ENCODE measurements around the gene CCNK.

Gene CCNK

DNA sequence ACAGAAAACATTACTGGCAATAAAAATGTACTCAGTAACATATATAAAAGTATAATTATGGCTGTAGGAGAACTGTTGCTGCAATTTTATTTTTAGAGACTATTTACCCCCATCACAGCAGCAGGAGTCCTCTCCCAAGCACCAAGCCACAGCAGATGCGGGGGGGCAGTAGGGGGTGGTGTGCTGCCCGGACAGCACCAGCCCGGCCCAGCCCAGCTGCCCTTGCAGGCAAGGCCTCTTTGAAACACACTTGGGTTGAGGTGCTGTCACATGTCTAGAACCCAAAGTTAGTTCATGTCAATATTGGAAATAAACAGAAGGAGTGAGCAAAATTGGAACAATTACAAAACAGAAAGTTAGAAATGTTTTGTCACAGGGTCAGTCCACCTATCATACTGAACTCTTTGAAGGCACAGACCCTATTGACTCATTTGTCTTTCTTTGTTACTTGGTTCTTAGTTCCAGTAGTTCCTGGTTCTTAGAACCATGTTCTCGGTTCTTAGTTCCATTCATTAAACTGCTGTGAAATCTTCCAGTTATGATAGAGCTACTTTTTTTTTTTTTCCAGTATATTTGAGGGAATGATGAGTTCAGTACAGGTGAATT lies 22.7 kb downstream of the CCNK start:
- TF ChIP-seq, protein P1, sequence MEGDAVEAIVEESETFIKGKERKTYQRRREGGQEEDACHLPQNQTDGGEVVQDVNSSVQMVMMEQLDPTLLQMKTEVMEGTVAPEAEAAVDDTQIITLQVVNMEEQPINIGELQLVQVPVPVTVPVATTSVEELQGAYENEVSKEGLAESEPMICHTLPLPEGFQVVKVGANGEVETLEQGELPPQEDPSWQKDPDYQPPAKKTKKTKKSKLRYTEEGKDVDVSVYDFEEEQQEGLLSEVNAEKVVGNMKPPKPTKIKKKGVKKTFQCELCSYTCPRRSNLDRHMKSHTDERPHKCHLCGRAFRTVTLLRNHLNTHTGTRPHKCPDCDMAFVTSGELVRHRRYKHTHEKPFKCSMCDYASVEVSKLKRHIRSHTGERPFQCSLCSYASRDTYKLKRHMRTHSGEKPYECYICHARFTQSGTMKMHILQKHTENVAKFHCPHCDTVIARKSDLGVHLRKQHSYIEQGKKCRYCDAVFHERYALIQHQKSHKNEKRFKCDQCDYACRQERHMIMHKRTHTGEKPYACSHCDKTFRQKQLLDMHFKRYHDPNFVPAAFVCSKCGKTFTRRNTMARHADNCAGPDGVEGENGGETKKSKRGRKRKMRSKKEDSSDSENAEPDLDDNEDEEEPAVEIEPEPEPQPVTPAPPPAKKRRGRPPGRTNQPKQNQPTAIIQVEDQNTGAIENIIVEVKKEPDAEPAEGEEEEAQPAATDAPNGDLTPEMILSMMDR (IDR thresholded peaks at IDR 0.05): no peak
- no peak for DNase-seq (ENCODE audit: low spot score)
- Histone ChIP-seq H3K4me3 (no peak overlapping the region), H3K27ac (no peak overlapping the region)

DNA sequence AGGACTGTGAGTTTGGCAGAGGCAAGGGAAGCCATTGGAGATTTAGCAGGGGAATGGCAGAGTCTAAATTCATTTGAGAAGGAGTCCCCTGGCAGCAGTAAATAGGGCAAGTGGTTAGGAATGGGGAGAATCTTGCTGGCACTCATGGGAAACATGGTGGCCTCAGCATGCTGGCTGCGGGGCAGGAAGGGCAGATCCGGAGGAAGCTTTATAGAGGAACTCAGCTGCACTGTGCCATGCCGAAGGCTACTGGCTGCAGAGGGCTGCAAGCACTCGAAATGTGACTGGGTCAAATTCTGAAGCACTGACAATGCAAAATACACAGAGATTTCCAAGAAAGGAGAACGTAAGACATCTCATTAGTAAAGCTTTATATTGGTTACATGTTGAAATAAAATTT lies 23.9 kb downstream of the CCNK start:
- Histone ChIP-seq H3K4me3 (no peak overlapping the region), H3K27ac (no peak overlapping the region)
- TF ChIP-seq, protein P1 (IDR thresholded peaks at IDR 0.05): no peak
- no peak for DNase-seq (ENCODE audit: low spot score)

DNA sequence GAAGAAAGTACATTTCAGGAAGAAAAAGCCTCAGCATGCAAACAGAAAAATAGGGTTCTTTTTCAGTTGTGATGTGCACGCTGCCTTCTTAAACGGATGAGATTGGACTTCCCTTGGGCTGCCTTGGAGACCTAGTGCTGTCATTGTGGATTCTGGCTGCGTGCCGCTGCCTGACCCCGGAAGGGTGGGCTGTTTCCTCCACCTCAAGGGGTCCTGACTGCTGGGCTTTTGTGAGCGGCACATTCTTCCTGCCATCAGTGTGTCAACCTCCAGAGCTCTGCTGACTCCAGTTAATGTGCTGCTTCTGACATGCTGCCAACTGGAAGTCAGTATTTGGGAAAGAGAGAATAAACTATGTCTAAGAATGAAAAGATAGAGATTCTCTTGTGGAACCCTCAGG lies 25.1 kb downstream of the CCNK start:
- Histone ChIP-seq H3K4me3 (no peak overlapping the region), H3K27ac (no peak overlapping the region)
- no peak for DNase-seq (ENCODE audit: low spot score)
- TF ChIP-seq, protein P1 (IDR thresholded peaks at IDR 0.05): no peak

DNA sequence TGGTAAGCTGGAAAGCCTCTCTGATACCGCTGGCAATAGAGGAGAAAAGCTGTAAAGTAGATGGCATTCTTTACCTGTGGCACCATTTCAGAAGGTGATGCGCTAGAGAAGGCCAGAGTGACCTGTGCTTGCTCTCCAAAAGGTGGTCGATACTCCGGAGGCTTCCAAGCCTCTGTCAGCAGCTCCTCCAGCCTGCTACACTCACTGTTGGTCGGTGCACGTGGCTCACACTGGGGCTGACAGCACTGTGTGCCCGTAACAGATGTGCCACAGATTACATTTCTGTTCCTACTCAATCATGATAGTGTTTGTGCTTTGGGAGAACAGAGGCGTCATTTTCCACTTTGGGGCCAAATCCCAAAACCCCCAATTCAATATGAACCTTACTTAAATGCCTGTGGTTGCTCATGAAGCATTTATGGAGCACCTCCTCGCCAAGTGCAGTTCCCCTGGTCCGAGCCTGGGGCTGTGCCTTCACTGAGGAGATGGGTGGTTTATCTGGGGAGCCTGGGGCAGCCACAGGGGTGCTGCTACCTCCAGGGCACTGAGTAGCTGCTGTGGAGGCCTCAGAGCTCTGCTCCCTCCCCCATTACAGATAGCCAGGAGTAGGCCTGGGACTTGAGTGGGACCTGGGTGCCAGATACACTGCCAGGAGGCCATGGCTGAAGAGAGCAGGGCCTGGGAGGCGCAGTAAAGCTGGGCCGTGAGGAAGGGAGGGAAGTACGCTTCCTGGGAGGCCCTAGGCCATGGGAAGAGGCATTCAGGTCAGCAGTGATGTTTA lies 26.8 kb downstream of the CCNK start:
- DNase-seq (ENCODE audit: low spot score): no peak

DNA sequence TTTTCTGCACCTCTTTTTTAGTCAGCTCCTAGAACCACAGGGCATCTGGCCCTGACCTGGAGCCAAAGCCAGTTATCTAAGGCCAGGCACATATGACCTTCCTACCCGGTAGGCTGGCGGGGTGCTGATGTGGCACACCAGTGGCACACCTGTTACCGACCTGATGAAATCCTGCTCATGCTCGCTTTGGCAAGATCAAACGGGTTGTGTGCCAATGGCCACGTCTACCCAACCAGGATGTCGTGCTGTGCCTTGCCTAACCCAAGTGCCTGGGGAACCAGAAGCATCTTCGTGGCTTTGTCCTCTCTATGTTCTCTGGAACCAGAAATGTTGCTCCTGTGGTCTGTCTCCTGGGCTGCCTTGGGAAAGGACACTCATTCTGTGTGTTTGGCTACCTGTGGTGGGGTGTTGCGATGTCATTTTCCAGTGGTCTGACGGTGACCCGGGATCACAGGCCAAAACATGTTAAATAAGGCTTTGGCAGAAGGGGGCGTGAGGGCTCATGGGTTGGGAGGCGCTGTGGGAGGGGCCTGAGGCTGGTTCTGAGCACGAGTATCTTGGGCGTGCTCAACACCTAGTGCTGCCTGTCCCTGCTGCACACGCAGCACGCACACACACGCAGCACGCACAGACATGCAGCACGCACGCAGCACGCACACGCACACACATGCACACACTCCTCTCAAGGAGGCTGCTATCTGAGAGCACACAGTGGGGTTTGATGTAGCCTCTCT lies 27.9 kb downstream of the CCNK start:
- H3K4me3 ChIP-seq: no peak overlapping the region
- H3K27ac ChIP-seq: no peak overlapping the region
- TF ChIP-seq, protein P1 (IDR thresholded peaks at IDR 0.05): no peak
- no peak for DNase-seq (ENCODE audit: low spot score)

More for the DNA sequence above, 26.8 kb downstream of the CCNK start:
- TF ChIP-seq, protein P1 (IDR thresholded peaks at IDR 0.05): no peak
- Histone ChIP-seq H3K4me3 (no peak overlapping the region), H3K27ac (no peak overlapping the region)

DNA sequence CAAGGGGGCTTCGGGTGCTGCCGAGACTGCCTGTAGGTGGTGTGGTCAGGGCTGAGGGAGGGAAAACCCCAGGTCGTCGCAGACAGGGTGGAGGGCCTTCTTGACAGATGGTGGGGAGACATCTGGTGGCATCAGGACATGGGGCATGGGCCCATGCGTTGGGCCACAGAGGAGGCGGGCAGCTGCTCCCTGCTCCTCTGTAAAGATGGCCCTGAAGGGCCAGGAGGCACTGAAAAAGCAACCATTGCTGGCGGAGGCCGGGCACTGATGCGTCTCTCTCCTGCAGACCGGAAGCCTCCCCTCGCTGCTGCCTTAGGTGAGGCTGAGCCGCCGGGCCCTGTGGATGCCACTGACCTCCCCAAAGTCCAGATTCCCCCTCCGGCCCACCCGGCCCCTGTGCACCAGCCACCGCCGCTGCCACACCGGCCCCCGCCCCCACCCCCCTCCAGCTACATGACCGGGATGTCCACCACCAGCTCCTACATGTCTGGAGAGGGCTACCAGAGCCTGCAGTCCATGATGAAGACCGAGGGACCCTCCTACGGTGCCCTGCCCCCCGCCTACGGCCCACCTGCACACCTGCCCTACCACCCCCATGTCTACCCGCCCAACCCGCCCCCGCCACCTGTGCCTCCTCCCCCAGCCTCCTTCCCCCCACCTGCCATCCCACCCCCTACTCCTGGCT lies 28.8 kb downstream of the CCNK start:
- DNase-seq (ENCODE audit: low spot score): no peak
- Histone ChIP-seq H3K4me3 (no peak overlapping the region), H3K27ac (no peak overlapping the region)
- TF ChIP-seq, protein P1 (IDR thresholded peaks at IDR 0.05): no peak

Measured in coronary artery (tissue), 2 donors.